Stimulated activated CD8-positive, alpha-beta memory T cell treated with anti-CD3 and anti-CD28 coated beads, Interleukin-15, amount 100 ng/mL, for 4 hours (primary cell): ENCODE results near the gene CD47.

ENCODE experiments used
- DNase-seq, 2 donors: peaks; one replicate each; pipeline ENCODE4 v3.0.0-alpha.2; 2020; ENCODE audit warnings: low read depth in 2 of 2

Gene CD47

DNA sequence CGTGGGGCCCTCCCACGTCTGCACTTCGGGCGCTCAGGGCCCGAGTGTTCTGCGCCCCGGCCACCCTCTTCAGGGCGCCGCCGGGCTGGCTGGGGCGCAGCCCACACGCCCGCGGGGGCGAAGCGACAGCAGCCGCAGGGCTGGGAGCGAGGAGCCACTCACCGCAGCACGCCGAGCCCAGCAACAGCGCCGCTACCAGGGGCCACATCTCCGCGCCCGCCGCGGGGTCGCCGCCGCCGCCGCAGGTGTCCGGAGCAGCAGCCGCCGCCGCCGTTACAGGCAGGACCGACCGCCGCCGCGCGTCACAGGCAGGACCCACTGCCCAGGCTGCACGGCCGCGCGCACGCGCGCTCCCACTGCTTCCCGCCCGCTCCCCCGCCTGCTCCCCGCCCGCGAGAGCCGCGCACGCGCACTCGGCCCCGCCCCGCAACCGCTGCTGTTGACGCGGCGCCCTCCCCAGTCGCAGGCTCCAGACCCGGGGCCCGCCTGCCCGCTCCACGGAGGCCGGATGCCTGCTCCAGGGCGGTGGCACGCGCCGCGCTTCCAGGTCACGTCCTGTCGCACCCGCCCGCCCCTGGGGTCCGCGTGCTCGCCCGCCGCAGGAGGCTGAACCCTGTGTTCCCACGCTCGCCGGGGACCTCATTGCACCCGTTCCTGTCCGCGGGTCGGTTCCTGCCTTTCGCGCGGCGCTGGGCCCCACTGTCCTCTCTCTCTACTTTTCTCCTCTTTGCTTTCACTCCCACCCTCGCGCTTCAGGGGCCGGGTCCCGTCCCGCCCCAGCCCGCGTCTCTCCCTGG, at the start of gene CD47:
Gene CD47, minus strand, starts transcription at position 331 of the 797 bp plus-strand sequence. Its CDS starts 123 bp downstream, at position 208.
- DNase-seq, result peak; percentile 89 to 95

DNA sequence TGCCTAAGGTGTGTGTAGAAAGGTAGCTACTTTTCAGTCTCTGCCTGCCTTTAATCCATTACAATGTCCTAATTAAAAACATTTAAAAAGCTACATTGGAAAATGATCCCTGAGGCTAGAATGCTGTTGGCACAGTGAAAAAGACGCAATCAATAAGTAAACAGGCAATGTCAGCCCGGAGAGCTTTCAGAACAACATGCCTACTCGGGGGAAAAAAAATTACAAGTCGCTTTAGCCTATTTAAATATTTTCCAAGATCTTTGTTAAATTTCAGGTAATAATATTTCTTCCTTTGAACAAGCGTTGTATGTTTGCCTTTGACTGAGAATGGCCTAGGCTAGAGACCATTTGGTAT, 46.6 kb upstream of the CD47 start:
- DNase-seq, result no peak

GRCh38 chr3:108136561-108137459, 46.0 kb upstream of the CD47 start:
- no peak for DNase-seq

DNA sequence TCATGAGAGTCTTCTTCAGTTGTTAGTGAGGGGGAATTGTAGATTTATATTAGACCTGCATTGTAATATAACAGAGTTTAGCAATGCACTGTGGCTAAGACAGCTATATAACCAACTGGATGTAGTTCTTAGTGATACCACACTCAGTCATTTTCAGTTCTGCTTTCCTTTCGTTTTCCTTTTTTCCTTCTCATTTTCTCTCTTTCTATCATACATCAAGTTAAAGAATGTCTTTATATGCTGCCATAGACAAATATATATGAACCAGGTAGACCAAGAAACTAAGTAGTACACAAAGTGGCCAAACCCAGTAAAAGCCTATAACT, 43.7 kb upstream of the CD47 start:
- no peak for DNase-seq

DNA sequence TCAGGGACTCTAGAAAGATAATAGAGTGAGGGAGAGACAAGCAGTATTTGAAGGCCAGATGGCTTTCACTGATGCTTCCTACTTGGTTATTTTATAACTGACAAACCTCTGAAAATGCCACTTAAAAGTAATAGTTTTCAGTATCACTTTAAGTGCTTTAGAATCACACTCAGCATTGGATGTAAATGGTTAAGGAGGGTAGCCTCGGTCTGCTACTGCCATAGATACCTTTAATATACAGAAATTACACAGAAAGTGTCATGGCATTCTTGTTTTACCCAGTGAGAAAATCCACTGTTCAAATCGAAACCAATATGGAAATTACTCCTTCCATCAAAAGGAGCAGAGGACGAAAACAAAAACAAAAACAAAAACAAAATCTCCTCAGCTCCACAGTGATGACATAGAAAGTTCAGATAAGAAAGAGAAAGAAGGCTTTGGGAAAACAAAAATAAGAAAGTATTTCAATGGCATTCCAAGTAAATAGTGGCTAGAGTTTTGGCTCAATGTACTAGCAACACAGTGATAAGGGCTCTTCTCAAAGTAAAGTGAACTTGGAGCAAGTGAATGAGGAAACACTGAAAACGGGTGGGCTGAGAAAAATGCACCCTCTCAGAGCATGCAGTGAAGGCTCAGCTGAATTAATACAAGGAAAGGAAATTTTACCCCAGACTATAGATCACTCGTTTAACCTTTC, 43.2 kb upstream of the CD47 start:
- DNase-seq, result no peak

DNA sequence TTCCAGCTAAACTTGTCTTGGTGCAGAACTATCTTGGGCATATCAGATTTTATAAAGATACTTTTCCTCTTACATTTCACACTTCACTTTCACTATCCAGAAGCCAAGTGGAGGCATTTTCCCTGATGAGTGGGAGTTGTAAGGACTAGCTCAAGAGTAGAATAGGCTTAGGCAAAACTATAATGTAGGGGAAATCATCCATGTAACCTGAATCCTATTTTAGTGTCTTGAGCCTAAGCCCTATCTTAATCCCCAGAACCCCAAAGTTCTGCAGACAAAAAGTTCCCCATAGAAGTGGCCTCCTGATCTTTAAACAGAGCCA, 42.2 kb upstream of the CD47 start:
- no peak for DNase-seq

- no peak for DNase-seq
Observed at GRCh38 chr3:108131475-108132134, 40.8 kb upstream of the CD47 start.

- DNase-seq, result no peak
Observed at GRCh38 chr3:108130701-108131474, 40.1 kb upstream of the CD47 start.

- no peak for DNase-seq
Observed at GRCh38 chr3:108130236-108130635, 39.4 kb upstream of the CD47 start.

DNA sequence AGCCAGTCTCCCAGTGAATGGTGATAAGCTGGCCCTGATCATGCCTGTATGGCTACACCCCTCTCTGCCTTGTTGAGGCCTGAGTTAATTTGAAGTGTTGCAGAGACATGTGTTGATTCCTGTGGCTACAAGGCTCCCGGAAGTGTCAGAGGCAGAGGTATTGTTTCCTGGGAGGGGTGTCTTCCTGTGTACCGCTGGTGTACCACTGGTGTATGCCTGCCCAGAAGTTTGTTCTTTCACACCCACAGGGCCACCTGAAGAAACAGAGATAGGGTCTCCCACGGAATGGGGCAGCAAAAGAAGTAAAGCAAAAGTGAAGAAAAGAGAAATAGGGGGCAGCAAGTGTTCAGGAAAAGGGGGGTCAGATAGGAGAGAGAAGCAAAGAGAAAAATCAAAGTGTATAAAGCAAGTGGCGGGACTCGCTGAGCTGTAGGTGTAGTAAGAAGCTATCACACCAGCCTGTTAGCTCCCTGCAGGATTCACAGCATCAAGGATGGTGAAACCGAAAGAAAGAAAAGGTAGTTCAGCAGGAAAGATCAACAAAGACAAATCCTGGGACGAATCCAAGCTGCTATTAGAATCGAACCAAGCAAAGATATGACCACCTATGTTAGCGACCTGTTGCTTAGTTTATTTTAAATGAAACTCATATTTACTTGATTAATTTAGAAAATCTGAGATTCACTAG, 36.6 kb upstream of the CD47 start:
- peak; percentile 48 to 62 for DNase-seq

GRCh38 chr3:108126348-108126747, 35.5 kb upstream of the CD47 start:
- DNase-seq, result no peak

DNA sequence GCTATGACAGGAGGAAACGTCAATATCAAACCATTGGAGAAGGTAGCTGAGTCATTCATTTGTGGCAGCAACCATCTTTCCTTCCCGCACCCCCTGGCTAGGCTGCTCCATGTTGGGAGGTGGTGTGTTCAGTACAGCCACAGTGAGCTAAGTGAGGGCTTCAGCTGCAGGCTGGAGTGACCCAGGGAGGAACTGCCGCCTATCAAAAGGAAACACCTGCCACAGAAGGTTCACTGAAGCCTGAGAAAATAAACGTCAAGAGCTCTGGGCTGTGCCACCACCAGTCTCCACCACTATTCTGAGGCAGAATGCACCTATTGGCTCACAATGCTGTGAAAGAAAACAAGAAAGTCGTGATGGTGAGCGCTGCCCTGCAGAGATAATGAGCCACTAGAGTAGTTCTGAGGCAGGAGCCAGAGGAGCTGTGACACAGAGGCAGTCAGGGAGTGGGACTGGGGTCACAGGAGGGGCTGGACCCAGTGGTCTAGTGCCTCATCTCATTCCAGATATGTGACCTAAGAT, 34.8 kb upstream of the CD47 start:
- peak in 1 of 2 donors; percentile 48 for DNase-seq

GRCh38 chr3:108125153-108125543, 34.3 kb upstream of the CD47 start:
- no peak for DNase-seq

DNA sequence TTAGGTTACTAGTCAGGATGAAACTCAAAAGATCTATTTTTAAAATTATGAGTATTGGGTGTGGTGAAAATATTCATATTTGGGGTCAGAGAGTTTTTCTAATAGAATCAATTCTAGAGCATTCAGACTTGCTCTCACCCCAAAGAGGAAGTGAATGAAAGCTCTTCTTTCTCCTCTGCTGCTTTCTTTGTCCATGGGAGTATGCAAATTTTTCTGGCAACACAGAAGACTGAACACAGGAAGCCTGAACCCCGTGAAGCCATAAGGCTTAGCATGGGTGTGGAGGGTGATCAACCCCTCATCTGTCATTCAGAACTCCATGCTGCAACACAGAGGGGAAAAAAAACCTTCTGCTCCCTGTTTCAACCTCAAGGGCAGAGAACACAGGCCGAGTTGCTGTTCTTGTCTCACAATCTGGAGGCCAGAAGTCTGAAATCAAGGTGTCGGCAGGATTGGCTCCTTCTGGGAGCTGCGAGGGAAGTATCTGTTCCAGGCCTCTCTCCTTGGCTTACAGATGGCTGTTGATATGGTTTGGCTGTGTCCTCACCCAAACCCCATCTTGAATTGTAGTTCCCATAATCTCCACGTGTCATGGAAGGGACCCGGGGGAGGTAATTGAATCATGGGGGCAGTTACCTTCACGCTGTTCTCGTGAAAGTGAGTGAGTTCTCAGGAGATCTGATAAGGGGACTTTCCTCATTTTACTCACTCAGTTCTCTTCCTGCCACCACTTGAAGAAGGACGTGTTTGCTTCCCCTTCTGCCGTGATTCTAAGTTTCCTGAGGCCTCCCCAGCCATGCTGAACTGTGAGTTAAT, 33.7 kb upstream of the CD47 start:
- peak; percentile 43 to 73 for DNase-seq

GRCh38 chr3:108123326-108123725, 32.5 kb upstream of the CD47 start:
- DNase-seq, result no peak

DNA sequence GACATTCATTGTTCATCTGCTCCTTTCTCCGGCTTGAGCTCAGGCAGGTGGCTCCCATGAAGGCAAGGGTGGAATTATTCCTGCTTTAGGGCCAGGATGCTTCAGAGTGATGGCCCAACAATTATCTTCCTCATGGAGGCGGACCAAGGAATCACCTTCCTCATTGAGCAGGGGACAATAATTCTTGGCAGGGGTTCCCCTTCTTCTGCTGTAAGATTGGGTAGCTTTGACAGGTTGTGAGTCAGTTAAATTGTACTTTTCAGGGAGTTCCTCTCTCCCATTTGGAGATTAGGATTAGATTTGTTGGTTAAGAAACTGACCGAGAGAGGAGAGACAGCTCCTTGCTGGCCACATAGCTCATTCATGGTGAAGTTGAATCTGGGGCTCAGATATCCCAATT, 31.4 kb upstream of the CD47 start:
- no peak for DNase-seq

GRCh38 chr3:108119398-108120104, 28.7 kb upstream of the CD47 start:
- DNase-seq, result no peak

DNA sequence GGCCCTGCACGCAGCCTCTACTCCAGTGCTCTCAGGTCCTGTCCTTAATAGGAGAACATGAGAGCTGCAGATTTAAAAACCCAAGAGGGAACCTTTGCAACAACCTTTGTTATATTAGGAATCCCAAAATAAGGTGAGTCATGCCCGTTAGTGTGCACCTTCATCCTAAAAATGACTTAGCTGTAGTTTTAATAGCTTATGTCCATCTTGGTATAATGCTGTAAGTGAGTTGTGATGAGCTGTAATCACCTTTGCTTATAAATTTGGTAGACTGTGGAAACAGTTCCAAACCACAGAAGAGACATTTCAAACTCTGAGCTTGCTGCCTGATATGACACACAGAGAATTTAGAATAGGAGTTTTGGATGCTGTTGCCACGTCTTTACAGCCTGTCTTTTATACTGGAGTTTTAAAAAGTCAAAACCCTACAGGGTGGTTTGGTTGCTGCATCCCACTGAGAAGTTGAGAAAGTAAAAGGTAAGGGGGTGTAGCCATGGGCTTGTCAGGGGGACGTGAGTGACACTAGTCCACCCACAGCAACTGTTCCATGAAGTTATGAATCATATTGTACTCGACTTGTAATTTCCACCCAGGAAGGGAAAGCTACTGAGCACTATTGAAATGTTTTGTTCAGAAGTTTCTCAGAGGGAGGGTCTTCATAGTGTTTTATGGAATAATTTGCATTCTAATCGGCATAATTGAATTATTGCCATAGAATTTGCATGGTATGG, 27.4 kb upstream of the CD47 start:
- no peak for DNase-seq
